Thoracic aorta (tissue), 2 donors: Measurements from ENCODE around the gene ATP2A3. TPM values are rescaled to one million over a fixed set of nuclear protein-coding genes. Genes with fewer than 3 reads are reported as not detected.

ENCODE experiments used
- ATAC-seq: fragments of 150-250 bp; one replicate; pipeline ENCODE4 v1.8.0; 2017; ENCODE audit warnings: low read depth; ENCODE audit not compliant: insufficient number of reproducible peaks, low FRiP score
- DNase-seq: peaks from one replicate; pipeline ENCODE4 v3.0.0-alpha.2; 2020; ENCODE audit warnings: low spot score
- H3K27ac ChIP-seq, 2 donors: fragments of 200-600 bp; sonication (generic); 1 replicate in 1 of 2; 2 replicates in 1 of 2; pipeline ENCODE4 v1.5.1; 2016; ENCODE audit warnings: mild to moderate bottlenecking in 2 of 2, moderate library complexity in 2 of 2
- H3K27me3 ChIP-seq: fragments of 200-600 bp; sonication (generic); replicated peaks from 2 replicates; pipeline ENCODE4 v1.6.0; 2016; ENCODE audit warnings: mild to moderate bottlenecking; ENCODE audit not compliant: insufficient read depth
- H3K36me3 ChIP-seq: fragments of 200-600 bp; sonication (generic); one replicate; pipeline ENCODE4 v1.5.1; 2016
- H3K4me1 ChIP-seq, 2 donors: fragments of 200-600 bp; sonication (generic); 1 replicate in 1 of 2; 2 replicates in 1 of 2; pipeline versions ENCODE4 v1.5.1 to v1.6.0; 2016; ENCODE audit warnings: low read depth in 2 of 2, mild to moderate bottlenecking in 1 of 2; ENCODE audit not compliant: control insufficient read depth in 1 of 2
- H3K4me3 ChIP-seq: fragments of 200-600 bp; sonication (generic); 2 replicates; pipeline ENCODE4 v1.5.1; 2016; ENCODE audit warnings: mild to moderate bottlenecking
- H3K9me3 ChIP-seq: fragments of 200-600 bp; sonication (generic); 2 replicates; pipeline ENCODE4 v1.5.1; 2016
- total RNA-seq, 2 donors: library from RNA; depleted of rRNA; stranded (reverse); fragments of >200 nt; gene quantifications; one replicate each; pipeline versions ENCODE4 v1.1.0 to v1.2.3, GENCODE V29; 2016
- TF ChIP-seq, protein P1 (sequence below): fragments of 200-600 bp; sonication (generic); IDR thresholded peaks from one replicate; pipeline ENCODE4 v1.5.1; 2019; ENCODE audit warnings: antibody characterized with exemption

Gene ATP2A3
- total RNA-seq, 2 donors from 2014 or later = 37.2 to 50.4 TPM

DNA sequence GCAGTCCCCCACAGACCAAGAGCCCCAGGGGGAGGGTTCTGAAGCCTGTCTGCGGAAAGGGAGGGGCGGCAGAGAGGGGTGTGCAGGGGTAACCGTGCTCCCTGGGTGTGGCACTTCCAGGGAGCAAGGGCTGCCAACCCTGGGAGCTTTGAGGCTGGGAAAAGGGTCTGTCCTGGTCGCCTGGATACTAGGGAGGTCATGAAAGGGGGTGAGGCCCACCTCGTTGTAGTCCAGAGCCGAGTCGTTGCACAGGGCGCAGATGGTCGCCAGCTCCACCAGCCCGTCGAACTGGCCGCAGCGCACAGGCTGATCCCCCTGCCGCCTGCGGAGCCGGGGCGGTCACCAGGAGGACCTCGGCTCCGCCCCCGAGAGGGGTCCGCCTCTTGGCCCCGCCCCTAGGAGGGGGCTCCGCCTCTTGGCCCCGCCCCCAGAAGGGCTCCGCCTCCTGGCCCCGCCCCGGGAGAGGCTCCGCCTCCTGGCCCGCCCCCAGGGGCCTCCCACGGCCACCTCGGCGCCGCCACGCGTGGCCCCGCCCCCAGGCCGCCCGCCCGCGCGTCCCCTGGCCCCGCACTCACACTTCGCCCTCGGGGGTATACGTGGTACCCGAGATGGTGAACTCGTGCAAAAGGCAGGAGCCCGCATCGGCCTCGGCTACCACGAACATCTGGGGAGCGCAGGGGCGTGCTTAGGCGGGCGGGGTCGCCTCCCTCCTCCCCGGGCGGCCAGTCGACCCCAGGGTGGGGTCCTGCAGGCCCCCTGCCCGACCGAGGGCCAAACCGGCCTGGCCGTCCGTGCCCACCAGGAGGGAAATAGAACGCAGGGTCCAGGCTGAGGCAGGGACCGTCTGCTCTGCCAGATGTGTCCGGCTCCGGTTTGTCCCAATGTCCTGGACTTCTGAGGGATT lies 19.5 kb downstream of the ATP2A3 start:
- no peaks in the 10 kb centered on the region for H3K4me1 ChIP-seq
- no peaks in the 10 kb centered on the region for H3K9me3 ChIP-seq
- no peak for DNase-seq
- H3K27ac ChIP-seq = no peak overlapping the region
- ATAC-seq = no peak
- peak overlapping the region; percentile 35 for H3K4me3 ChIP-seq
- no peaks in the 10 kb centered on the region for H3K27me3 ChIP-seq
- TF ChIP-seq, protein P1, sequence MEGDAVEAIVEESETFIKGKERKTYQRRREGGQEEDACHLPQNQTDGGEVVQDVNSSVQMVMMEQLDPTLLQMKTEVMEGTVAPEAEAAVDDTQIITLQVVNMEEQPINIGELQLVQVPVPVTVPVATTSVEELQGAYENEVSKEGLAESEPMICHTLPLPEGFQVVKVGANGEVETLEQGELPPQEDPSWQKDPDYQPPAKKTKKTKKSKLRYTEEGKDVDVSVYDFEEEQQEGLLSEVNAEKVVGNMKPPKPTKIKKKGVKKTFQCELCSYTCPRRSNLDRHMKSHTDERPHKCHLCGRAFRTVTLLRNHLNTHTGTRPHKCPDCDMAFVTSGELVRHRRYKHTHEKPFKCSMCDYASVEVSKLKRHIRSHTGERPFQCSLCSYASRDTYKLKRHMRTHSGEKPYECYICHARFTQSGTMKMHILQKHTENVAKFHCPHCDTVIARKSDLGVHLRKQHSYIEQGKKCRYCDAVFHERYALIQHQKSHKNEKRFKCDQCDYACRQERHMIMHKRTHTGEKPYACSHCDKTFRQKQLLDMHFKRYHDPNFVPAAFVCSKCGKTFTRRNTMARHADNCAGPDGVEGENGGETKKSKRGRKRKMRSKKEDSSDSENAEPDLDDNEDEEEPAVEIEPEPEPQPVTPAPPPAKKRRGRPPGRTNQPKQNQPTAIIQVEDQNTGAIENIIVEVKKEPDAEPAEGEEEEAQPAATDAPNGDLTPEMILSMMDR = no peak
- peaks cover 22% of the 10 kb centered on the region for H3K36me3 ChIP-seq

DNA sequence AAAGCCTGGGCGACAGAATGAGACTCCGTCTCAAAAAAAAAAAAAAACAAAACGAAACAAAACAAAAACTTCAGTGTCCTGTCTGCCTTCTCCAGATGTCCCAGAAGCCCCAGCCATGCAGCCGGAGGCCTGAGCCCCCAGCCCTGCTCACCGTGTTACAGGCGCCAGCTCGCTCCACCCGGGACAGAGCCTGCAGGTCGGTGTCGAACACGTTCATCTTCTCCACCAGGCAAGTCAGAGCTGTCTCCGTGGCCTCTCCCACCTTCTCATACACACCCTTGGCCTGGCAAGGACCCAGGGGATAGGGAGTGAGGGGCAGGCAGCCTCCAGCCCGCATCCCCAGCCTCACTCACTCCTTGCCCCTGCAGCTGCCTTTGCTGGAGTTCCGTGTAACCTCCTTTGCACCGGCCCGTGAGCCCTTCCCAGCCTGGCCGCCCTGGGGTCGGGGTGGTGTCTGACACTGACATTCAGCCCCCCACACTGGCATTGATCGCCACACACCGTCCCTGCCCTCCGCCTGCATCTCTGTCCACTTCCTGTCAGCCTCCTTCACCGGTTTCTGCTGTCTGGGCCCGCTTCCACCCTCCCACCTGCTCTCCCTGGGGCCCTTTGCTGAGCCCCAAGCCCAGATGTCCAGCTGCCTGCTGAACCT lies 20.9 kb downstream of the ATP2A3 start:
- DNase-seq (no peak), ATAC-seq (no peak)
- TF ChIP-seq, protein P1 = no peak
- Histone ChIP-seq H3K27ac (no peak overlapping the region), H3K9me3 (no peaks in the 10 kb centered on the region), H3K36me3 (peaks cover 22% of the 10 kb centered on the region), H3K27me3 (no peaks in the 10 kb centered on the region), H3K4me3 (no peak overlapping the region), H3K4me1 (no peaks in the 10 kb centered on the region)

DNA sequence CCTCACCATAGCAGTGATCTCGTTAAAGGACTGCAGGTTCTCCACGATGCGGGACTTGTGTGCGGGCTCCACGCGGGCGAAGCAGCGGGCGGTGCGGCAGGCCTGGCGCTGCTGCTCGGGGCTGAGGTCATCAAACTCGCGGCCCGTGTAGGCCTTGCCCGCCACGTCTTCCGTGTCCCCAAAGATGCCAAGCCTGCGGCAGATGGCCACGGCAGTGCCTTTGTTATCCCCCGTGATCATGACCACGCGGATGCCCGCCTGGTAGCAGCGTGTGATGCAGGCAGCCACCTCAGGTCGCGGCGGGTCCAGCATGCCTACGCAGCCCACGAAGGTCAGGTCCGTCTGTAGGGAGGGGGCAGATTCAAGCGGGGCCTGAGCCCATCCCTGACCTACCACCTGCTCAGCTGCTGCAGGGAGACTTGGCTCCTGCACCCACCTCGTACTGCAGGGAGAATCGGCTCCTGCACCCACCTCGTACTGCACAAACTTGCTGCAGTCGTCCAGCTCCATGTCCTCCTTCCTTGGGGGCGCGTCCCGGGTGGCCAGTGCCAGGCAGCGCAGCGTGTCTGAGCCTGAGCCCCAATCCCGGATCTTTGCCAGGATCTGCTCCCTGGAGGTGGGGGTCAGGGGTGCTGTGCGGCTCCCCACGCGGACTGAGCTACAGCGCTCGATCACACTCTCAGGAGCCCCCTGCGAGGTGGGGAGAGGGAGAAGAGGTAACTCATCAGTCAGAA lies 23.1 kb downstream of the ATP2A3 start:
- TF ChIP-seq, protein P1 = no peak
- Histone ChIP-seq H3K9me3 (no peaks in the 10 kb centered on the region), H3K4me1 (peaks cover 0 to 4% of the 10 kb centered on the region in 2 donors), H3K36me3 (peaks cover 35% of the 10 kb centered on the region), H3K4me3 (no peak overlapping the region), H3K27ac (no peak overlapping the region), H3K27me3 (no peaks in the 10 kb centered on the region)
- DNase-seq (no peak), ATAC-seq (no peak)

DNA sequence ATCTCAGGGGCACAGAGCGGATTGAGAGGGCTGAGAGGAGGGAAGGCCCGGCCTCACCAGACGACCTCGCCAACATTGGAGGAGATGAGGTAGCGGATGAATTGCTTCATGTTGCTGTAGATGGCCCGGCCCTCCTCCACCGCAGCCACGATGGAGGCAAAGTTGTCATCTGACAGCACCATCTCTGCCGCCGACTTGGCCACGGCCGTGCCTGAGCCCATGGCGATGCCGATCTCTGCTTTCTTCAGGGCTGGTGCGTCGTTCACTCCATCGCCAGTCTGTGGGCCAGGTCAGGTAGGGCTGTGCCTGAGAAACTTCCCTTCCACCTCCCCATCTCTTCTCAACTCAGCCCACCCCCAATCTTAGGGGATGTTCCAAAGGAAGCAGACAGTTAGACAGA lies 26.9 kb downstream of the ATP2A3 start:
- TF ChIP-seq, protein P1 = no peak
- Histone ChIP-seq H3K27me3 (no peaks in the 10 kb centered on the region), H3K27ac (no peak overlapping the region), H3K4me3 (no peak overlapping the region), H3K9me3 (no peaks in the 10 kb centered on the region), H3K36me3 (peaks cover 35% of the 10 kb centered on the region), H3K4me1 (peaks cover 0 to 5% of the 10 kb centered on the region in 2 donors)
- ATAC-seq = no peak
- DNase-seq = no peak
